Mucosa of stomach (tissue), 1 donor: ENCODE measurements around the gene SGCB.

Experiments
- H3K27me3 ChIP-seq: one replicate; pipeline ENCODE4 v1.7.0; 2013; ENCODE audit warnings: mild to moderate bottlenecking, low read length; ENCODE audit not compliant: control insufficient read depth, insufficient read depth
- H3K36me3 ChIP-seq: one replicate; pipeline ENCODE4 v1.7.0; 2013; ENCODE audit warnings: low read length; ENCODE audit not compliant: control insufficient read depth, insufficient read depth
- H3K4me1 ChIP-seq: one replicate; pipeline ENCODE4 v1.7.0; 2013; ENCODE audit warnings: mild to moderate bottlenecking, low read length; ENCODE audit not compliant: control insufficient read depth, insufficient read depth
- H3K4me3 ChIP-seq: one replicate; pipeline ENCODE4 v1.7.0; 2013; ENCODE audit warnings: low read length
- H3K9ac ChIP-seq: one replicate; pipeline ENCODE4 v1.7.0; 2013; ENCODE audit warnings: mild to moderate bottlenecking, low read length, moderate library complexity
- H3K9me3 ChIP-seq: one replicate; pipeline ENCODE4 v1.7.0; 2013; ENCODE audit warnings: mild to moderate bottlenecking, low read length, moderate library complexity; ENCODE audit not compliant: control insufficient read depth
- donor health status: Pancreatic carcinoma.

The SGCB gene

DNA sequence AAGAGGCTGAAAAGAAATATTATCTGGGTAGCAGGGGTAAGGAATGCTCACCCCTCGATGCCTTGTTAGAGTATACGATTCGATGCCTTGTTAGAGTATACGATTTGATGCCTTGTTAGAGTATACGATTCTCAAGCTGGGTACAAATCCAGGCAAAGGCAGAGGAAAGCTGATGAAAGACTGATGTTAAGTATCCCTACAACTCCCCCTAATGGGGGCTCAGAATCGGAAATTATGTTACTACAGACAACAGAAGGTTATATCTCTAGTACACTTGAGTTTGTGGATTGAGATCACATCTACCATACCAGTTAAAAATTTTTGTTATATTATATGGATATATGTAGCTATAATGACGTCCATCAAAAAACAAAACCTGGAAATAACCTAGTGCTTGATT is 22.7 kb downstream of the SGCB start:
- Histone ChIP-seq H3K36me3 (no peaks in the 10 kb centered on the region), H3K9me3 (no peaks in the 10 kb centered on the region), H3K4me3 (no peak overlapping the region), H3K9ac (no peak overlapping the region), H3K4me1 (peaks cover 18% of the 10 kb centered on the region), H3K27me3 (no peaks in the 10 kb centered on the region)

DNA sequence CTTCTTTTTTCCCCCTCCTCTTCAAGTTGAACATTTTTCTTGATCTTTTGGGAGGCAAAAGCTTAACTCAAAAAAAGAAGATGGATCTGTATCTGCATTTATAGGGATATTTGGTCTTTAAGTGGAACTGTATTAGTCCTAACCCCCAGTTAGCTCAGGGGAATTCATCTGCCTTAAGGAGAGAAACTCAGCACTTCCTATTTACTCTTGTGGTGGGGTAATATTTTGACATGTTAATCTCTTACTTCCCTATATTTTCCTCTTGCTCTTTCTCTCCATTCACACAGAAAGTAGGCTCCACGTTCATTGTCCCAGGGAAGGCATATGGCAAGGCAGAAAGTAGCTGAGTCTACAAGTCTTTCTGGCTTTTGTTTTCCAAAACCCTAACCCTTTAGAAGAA is 23.2 kb downstream of the SGCB start:
- Histone ChIP-seq H3K4me3 (no peak overlapping the region), H3K9me3 (no peaks in the 10 kb centered on the region), H3K27me3 (no peaks in the 10 kb centered on the region), H3K36me3 (no peaks in the 10 kb centered on the region), H3K9ac (no peak overlapping the region), H3K4me1 (peaks cover 18% of the 10 kb centered on the region)

DNA sequence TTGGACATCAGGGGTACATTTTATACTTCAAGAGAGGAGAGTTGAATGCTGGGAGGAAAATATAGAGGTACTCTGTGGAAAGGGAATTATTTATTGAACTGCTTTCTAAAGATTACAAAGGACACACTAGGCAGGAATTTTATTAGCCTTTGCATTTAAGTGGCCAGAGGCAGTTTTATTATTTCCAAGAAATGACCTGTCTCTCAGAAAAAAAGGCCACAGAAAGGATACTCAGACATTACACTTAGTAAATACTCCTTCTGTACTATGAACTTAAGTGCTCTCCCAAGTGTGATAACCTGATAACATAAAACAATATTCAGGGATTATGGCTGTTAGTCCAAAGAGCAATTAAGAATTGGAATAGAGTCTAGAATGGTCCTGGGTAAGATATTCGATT is 25.4 kb downstream of the SGCB start:
- Histone ChIP-seq H3K36me3 (no peaks in the 10 kb centered on the region), H3K9me3 (no peaks in the 10 kb centered on the region), H3K9ac (no peak overlapping the region), H3K4me1 (peaks cover 20% of the 10 kb centered on the region), H3K27me3 (no peaks in the 10 kb centered on the region), H3K4me3 (no peak overlapping the region)

DNA sequence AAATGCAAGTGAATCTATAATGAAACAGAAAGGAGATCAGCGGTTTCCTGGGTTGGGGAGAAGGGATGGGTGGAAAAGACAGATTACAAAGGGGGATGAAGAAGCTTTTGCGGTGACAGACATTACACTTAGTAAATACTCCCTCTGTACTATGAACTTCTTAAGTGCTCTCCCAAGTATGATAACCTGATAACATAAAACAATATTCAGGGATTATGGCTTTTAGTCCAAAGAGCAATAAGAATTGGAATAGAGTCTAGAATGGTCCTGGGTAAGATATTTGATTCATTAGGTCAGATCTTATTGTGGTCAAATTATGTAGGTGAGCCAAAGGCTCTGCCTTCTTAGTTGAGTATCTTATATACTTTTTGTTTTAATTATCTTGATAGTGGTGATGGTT is 27.1 kb downstream of the SGCB start:
- H3K27me3 ChIP-seq, result no peaks in the 10 kb centered on the region
- no peaks in the 10 kb centered on the region for H3K9me3 ChIP-seq
- H3K9ac ChIP-seq, result no peak overlapping the region
- H3K4me3 ChIP-seq, result no peak overlapping the region
- no peaks in the 10 kb centered on the region for H3K36me3 ChIP-seq
- H3K4me1 ChIP-seq, result peaks cover 25% of the 10 kb centered on the region

DNA sequence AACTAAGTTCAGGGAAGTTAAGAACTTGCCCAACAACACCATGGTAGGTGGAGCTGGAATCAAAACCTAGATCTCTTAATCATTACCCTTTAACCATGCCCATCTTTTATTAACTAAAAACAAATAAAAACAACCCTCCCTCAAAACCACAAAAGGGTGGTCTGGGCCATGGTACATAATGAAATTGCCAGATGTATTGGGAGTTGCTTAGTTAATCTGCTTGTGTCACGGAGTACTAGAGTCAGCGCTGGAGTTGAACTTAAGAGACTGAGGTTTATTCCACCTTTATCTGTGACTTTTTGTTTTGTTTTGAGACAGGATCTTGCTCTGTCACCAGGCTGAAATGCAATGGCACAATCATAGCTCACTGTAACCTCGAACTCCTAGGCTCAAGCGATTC is 31.2 kb downstream of the SGCB start:
- Histone ChIP-seq H3K9me3 (no peaks in the 10 kb centered on the region), H3K4me3 (no peak overlapping the region), H3K9ac (no peak overlapping the region), H3K36me3 (peaks cover 4% of the 10 kb centered on the region), H3K4me1 (peaks cover 30% of the 10 kb centered on the region), H3K27me3 (no peaks in the 10 kb centered on the region)

DNA sequence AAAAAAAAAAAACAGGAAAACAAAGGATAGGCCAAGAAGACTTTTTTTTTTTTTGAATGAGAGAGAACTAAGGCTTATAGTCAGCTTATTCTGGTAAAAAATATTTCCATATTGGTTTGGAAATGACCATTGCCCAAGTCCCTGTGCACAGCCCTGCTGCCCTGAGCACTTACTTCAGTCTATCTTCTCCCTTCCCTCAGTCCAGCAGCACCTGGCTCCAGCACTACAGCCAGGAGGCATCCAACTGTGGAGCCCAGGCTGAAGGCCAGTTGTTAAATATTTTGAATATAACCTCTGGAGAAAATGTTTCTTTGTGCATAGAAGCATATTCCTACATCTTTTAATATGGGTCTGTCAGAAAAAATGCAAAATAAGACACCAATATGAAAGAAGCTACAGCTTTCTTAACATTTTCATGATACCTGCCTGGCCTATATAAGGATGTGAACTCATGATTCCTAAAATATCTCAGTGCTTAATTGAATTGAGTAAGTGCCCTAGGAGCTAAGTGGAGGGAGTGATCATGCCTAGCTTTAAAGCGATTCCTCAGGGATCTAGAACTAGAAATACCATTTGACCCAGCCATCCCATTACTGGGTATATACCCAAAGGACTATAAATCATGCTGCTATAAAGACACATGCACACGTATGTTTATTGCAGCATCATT is 32.4 kb downstream of the SGCB start:
- Histone ChIP-seq H3K4me3 (no peak overlapping the region), H3K4me1 (peaks cover 30% of the 10 kb centered on the region), H3K36me3 (peaks cover 4% of the 10 kb centered on the region)

DNA sequence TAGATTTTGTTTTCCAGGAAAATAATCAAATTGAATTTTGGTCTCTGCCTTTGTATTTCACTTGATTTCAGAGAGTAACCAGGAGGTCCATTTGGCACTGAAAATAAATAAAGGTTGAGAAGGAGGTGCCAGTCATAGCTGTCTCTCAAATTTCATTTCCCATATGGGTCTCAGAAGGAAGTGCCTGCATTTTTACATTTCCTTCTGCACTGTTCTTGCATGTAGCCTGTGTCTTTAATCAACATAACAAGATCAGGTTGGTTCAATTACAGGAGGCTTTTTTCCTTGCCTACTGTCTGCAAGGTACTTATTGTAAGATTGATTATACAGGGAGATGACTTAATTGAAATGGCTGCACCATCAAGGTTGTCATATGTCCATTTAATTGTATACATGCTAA is 33.7 kb downstream of the SGCB start:
- H3K9me3 ChIP-seq, result no peaks in the 10 kb centered on the region
- H3K27me3 ChIP-seq, result no peaks in the 10 kb centered on the region
- H3K9ac ChIP-seq, result no peak overlapping the region
- no peak overlapping the region for H3K4me3 ChIP-seq
- peaks cover 4% of the 10 kb centered on the region for H3K36me3 ChIP-seq
- peaks cover 30% of the 10 kb centered on the region for H3K4me1 ChIP-seq

More for the DNA sequence above, 32.4 kb downstream of the SGCB start:
- Histone ChIP-seq H3K9ac (no peak overlapping the region), H3K9me3 (no peaks in the 10 kb centered on the region), H3K27me3 (no peaks in the 10 kb centered on the region)

DNA sequence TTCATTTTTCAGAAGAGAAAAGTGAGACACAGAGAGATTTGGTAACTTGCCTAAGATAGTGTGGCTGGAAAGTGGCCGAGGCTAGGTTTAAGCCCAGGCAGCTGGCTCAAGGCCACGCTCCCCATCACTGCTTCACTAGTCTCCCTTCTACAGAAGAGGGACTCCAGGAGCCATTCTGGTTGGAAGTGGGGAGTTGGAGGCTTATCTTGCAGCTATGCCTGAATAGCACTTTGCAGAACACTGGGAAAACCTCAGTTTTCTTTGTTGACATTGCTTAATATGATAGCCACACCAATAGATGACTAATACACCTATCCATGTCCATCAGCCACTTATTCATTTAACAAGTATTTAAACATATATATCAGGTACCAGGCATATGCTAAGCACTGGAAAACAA is 36.5 kb downstream of the SGCB start:
- peaks cover 25% of the 10 kb centered on the region for H3K4me1 ChIP-seq
- H3K36me3 ChIP-seq, result peaks cover 4% of the 10 kb centered on the region
- no peaks in the 10 kb centered on the region for H3K9me3 ChIP-seq
- no peak overlapping the region for H3K4me3 ChIP-seq
- H3K9ac ChIP-seq, result no peak overlapping the region
- no peaks in the 10 kb centered on the region for H3K27me3 ChIP-seq

DNA sequence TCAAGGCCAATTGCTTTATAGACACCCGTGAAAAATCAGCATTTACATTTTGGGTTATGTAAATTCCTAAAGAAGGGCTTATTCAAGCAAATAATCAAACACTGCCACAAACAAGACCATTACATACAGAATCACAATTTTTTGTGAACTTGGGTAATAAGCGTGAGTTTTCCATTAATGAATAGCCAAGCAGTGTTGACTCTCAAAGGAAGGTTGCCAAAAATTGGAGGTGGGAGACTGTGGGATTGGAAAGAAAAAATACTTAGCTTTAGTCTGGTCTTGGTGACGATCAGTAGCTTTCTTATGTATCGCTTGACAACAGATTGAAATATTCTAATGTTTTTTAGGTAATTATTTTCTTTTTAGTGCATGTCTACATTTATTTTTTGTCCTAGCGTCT is 38.8 kb downstream of the SGCB start:
- Histone ChIP-seq H3K4me3 (no peak overlapping the region), H3K36me3 (no peaks in the 10 kb centered on the region), H3K9ac (no peak overlapping the region), H3K9me3 (no peaks in the 10 kb centered on the region), H3K4me1 (peaks cover 14% of the 10 kb centered on the region), H3K27me3 (no peaks in the 10 kb centered on the region)

DNA sequence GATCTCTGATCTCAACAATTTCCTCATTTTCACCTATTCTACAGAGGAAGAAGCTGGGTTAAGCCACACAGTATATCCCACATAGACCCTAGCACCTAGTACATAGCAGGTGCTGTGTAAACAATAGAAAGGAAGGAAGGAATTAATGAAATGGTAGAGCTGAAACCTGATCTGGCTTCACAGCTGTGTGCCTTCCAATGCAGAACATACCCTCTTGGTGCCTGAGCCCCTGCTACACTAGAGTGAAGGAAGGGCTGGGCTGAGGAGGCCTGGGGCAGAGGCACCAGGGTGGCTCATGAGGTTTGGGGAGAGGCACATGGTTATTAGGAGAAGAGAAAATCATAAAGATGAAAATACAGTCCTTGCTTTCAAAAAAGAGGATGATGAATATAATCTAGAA is 39.3 kb downstream of the SGCB start:
- H3K9ac ChIP-seq, result no peak overlapping the region
- H3K27me3 ChIP-seq, result no peaks in the 10 kb centered on the region
- no peaks in the 10 kb centered on the region for H3K9me3 ChIP-seq
- peaks cover 14% of the 10 kb centered on the region for H3K4me1 ChIP-seq
- no peaks in the 10 kb centered on the region for H3K36me3 ChIP-seq
- H3K4me3 ChIP-seq, result no peak overlapping the region

DNA sequence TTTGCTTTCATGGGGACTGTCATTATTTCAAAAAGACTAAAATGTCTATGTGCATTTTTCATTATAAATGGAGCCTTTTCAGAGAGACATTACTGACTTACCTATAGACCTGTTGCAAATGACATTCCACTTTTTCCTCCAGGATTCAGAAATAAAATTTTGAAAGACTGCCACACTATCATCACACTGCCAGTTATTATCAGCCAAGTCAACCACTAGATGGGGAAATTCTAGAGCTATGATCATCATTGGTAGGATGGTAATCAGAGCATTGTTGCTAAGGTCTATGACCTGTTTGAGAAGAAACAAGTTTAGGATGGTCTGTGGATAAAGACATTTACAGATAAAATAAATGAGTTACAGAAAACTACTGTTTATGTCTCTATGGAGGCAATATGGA is 40.5 kb downstream of the SGCB start:
- H3K9me3 ChIP-seq, result no peaks in the 10 kb centered on the region
- no peaks in the 10 kb centered on the region for H3K27me3 ChIP-seq
- no peak overlapping the region for H3K4me3 ChIP-seq
- no peaks in the 10 kb centered on the region for H3K36me3 ChIP-seq
- H3K9ac ChIP-seq, result no peak overlapping the region
- H3K4me1 ChIP-seq, result peaks cover 14% of the 10 kb centered on the region

DNA sequence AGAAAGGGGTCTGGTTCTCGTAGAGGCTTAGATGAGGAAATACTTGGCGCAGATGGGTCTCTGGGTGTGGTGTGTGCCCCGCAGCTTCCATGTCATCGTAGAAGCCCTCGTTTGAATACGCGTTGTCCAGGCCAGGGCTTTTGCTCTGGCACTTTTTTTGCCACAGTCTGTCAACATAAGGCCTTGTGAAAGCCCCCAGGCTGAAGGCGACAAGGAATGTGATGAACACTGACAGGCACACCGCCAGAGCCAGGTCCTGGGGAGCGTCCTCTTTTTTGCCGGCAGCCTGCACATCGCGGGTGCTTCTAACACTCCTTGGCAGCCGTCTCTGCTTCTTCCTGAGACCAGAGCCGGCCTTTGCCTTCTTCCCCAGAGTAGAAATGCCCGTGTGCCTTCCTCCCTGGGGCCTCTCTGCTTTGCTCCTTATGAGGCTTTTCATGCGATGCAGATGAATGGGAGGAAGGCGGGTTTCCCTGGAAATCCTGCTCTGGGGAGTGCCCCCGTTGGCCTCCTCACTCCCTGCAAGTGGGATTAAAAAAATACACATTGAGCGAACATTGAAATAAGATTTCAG is 42.4 kb downstream of the SGCB start:
- Histone ChIP-seq H3K9me3 (no peaks in the 10 kb centered on the region), H3K9ac (no peak overlapping the region), H3K27me3 (no peaks in the 10 kb centered on the region), H3K4me3 (no peak overlapping the region), H3K36me3 (no peaks in the 10 kb centered on the region), H3K4me1 (peaks cover 4% of the 10 kb centered on the region)
